Activated effector memory CD4-positive, alpha-beta T cell treated with Interleukin-2 at 50 U/mL for 16 hours (primary cell): ENCODE results near the gene CPPED1.

Experiments
- DNase-seq: peaks from one replicate; pipeline ENCODE4 v3.0.0-alpha.2; 2020

CPPED1 gene

DNA sequence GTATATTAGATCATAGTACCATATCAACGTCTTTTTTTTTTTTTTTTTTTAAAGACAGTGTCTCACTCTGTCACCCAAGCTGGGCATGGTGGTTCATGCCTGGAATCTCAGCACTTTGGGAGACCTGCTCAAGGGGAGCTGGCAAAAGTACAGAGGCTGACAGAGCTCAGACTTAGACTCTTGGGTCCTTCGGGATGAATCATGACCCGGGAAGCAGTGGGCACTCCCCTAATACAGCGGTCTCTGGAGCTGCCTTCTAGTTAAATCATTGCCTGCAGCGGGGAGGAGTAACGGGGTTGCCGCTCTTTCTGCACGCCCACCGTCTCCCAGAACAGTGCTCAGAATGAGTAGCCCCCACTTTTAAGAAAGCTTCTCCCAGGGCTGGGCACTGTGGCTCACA lies 174.4 kb downstream of the CPPED1 start:
- no peak for DNase-seq

DNA sequence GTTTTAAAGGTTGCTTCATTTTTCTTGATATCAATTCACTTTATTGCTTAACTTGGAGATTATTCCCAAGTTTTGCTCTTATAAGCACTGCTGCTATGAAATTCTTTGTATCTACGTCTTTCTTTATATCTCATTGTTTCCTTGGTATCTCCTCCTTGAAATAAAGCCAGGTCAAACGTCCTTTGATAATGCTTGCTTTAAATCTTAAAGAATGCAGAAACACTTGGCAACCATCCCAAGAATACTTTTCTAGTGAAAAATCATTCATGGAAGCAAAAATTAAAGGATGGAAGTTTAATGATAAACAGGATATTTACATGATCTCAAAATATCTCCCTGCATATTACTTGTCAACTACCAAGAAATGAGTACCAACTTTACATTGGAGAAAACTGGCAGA lies 175.2 kb downstream of the CPPED1 start:
- DNase-seq = no peak

DNA sequence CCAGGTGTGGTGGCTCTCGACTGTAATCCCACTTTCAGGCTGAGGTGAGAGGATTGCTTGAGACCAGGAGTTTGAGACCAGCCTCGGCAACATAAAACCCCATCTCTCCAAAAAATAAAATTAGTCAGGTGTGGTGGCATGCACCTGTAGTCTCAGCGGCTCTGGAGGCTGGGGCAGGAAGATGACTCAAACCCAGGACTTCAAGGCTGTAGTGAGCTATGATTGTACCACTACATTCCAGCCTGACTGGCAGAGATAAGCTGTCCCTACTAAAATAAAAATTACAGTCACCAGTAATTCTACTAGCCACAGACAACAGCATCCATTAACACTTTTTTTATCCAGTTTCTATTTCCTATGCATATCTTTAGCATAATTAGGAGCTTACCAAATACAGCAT lies 176.3 kb downstream of the CPPED1 start:
- DNase-seq = no peak

DNA sequence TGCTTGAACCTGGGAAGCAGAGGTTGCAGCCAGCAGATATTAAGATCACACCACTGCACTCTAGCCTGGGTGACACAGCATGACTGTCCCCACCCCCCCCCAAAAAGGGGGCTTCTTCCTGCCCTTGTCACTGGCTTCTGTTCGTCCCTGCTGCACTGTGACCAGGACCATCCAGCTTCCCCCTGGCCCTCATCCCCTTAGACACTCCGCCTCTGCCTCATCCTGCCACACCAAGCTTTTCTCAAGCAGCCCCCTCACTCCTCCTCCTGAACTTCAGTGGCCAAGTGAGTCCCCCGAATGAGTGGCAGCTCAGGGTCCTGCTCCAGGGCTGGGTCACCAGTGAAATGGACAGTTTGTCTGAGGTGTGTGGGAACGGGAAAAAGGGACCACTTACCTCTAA lies 177.3 kb downstream of the CPPED1 start:
- no peak for DNase-seq

DNA sequence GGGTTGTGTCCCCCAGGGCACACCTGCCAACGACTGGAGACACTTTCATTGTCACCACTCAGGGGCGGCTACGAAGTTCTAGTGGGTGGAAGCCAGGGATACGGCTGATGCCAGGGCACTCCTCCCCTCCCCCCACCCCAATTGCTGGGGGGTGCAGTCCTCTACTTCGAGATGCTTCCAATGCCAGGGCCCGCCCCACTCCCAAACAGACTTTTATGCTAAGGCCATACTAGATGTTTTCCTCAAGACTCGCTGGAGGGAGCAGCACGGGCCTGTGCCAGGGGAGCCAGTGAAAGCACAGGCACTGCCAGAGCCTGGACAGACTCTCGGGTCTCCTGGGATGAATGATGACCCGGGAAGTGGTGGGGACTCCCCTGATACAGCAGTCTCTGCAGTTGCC lies 178.0 kb downstream of the CPPED1 start:
- DNase-seq = no peak

DNA sequence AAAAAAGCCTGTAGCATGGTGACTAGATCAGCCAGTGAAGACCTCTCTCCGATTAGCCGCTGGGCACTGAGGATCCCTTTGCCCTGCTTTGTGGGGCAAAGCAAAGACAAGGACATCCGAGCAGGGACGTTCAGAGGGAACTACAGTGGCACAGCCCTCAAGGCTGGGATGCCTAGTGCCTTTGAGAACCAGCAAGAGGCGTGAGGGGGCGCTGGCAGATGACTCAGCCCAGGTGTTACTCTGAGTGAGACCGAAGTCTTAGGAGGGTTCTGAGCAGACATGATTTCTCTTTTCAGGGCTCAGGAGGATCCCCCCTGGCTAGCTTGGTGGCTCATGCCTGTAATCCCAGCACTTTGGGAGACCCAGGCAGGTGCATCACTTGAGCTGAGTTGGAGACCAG lies 178.6 kb downstream of the CPPED1 start:
- no peak for DNase-seq

DNA sequence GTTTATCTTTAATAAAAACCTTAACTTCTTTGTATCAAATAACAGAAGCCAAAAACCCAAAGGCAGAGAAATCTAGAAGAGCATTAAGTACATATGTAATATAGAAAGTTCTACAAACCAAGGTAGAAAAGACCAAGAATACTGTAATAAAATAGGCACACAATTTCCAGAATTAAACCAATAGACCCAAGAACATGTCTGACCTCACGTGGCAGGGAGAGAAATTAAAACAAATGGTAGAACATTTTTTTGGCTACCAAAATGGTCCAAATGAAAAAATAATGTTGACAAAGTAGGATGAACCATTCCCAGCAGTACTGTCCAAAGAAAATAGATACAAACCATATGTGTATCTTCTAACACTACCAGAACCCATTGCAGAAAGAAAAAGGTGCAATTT lies 183.5 kb downstream of the CPPED1 start:
- DNase-seq = no peak

DNA sequence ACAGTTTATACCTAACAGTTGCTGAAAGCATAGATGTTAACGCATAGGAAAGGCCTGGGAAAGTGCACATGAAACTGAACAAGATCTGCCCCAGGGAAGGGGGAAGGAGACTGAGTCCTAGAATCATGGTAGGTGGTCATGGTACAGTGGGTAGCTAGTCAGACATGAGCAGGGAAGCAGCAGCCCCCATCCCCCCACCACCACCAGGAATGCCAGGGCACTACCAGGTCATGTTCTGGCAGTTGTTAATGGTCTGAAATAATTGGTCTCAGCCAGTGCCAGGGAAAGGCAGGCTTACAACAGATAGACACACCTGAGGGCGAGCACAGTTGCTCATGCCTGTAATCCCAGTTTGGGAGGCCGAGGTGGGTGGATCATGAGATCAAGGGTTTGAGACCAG lies 185.2 kb downstream of the CPPED1 start:
- DNase-seq = no peak

DNA sequence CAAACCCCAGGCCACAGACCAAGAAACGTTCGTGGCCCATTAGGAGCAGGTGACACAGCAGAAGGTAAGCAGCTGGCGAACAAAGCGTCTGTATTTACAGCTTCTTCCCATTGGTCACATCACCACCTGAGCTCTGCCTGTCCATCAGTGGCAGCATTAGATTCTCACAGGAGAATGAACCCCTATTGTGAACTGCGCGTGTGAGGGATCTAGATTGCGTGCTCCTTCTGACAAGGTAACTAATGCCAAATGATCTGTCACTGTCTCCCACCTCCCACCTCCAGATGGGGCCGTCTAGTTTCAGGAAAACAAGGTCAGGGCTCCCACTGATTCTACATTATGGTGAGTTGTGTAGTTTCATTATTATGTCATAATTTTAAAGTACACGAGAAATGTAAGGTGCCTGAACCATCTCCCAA lies 186.3 kb downstream of the CPPED1 start:
- DNase-seq = no peak

DNA sequence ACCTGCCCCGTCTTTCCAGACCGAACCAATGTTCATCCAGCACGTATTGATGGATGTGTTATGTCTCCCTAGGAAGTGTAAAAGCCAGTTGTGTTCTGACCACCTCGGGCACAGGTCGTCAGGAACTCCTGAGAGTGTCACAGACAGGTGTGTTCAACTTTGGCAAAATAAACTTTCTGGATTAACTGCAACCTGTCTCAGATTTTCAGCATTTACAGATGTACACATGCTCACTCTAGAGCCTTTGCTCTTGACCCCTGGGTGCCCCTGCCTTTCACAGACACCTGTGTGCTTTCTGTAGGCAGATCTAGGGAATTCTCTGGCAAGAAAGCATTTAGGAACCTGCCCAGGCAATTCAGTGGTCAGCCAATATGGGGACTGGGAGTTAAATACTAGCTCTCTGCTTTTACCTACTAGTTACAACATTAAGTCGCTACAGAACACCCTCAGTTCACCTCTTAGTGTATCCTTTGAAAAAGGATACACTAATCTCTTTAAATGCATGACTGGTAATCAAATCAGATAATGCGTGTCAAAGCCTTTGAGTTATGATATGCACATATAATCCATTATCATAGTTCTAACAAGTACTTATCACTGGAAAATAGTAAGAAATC lies 188.9 kb downstream of the CPPED1 start:
- DNase-seq = no peak

DNA sequence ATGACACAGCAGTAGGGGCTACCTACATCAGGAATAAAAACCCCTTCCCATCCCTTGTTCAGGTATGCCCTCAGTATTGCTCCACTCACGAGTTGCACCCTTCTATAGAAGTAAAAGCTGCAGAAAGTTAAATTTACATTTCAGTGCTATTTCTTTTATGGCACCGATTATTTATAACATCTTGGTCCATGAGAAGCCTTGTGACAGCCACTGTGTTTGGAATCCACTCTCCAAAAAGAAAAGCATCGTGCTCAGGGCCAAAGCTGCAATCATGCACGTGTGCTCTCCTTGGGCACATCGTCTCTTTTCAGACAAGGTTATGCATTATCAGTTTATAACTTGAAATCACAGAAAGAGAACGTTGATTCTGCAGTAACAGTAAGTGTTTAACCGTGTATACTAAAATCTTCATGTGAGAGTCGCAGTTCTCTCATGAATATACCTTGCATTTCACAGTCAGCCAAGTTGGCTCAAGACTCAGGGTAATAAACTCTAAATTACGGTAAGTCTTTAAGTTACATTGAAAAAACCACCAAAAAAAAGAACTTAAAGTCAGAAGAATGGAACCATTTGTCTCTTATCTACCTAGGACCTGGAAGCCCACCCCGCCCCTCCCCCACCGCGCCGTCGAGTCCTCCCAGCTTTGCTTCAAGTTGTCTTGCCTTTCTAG lies 189.6 kb downstream of the CPPED1 start:
- no peak for DNase-seq

DNA sequence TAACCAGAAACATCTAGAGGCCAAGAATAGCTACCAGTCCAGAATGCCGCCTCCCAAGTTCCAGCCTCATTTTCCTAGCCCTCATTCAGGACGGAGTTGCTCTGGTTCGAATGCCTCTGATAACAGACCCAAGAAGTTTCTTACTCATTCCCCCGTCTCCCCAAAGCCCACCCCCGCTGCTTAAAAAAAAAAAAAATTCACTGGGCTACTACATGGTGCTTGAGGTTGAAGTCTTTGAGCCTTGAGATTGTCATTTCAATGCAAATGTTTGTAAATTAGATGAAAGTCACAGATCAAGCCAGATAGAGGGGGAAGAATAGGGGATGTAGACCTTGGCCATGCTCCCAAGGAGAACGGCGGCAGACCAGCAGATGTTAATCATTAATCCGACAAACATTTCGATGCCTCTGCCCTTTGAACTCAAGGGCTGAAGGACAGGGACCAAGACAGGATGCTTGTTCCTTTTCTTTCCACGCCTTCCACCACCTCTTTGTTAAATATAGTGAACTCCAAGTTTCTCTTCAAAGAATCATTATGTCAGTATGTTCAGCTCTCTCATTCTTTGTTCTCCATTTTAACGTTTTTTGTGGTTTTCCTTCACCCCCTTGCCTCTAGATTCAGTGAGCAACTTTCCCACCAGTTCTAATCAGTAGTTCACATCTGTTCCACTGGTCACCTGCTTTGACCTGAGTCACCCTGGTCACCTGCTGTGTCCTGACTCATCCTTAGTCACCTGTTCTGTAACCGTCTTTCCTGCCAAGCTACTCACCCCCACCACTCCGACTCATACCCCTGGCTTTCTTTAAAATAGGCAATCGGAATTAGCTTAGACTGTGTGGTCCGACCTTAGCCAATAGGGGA lies 190.3 kb downstream of the CPPED1 start:
- no peak for DNase-seq

DNA sequence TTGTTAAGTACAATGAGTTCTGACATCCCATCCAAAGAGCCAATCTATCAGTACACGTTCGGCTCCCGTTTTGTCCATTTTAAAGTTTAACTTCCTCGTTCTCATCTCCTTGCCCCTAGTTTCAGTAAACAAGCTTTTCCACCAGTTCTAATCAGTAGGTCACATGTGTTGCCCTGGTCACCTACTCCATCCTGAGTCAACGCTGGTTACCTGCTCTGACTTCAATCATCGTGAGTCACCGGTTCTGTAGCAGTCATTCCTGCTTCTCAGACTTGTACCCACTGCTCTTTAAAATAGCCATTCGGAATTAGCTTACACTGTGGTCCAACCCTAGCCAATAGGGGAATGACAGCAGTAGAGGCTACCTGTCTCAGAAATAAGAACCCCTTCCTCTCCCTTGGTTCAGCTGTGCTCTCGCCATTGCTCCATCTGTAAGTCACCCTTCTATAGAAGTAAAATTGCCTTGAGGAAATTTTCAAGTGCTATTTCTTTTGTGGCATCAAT lies 191.0 kb downstream of the CPPED1 start:
- DNase-seq = no peak

DNA sequence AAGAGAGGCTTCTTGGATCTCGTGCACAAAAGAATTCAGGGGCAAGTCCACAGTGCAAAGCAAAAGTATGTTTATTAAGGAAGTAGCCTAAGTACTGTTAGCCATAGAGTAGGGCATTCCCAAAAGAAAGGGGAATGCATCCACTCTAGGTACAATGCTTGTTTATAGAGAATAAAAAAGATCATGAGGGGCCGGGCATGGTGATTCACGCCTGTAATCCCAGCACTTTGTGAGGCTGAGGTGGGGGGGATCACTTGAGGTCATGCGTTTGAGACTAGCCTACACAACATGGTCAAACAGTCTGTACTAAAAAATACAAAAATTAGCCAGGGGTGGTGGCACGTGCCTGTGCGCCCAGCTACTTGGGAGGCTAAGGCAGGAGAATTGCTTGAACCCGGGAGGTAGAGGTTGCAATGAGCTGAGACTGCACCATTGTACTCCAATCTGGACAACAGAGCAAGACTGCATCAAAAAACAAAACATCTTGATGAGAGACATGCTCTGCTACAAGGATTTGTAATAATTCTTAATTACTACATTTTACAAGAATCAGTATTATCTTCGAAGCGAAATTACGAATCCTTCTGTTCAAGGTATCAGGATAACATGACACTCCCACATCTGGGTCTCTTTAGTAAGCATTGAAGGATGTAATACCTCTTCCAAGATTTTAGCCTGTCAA lies 191.6 kb downstream of the CPPED1 start:
- DNase-seq = no peak

DNA sequence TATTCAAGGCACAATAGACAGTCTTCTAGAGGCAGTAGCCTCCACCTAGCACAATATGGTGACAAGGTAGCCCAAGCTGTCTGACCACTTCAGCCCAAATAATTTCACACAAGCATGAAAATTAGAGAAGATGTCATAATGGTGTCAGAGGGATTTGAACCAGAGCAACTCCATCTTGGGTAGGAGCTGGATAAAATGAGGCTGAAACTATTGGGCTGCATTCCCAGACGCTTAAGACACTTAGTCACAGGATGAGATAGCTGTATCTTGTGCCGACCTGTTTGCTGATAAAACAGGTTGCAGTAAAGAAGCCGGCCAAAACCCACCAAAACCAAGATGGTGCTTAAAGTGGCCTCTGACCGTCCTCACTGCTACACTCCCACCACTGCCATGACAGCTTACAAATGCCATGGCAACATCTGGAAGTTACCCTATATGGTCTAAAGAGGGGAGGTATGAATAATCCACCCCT lies 192.6 kb downstream of the CPPED1 start:
- DNase-seq = no peak

DNA sequence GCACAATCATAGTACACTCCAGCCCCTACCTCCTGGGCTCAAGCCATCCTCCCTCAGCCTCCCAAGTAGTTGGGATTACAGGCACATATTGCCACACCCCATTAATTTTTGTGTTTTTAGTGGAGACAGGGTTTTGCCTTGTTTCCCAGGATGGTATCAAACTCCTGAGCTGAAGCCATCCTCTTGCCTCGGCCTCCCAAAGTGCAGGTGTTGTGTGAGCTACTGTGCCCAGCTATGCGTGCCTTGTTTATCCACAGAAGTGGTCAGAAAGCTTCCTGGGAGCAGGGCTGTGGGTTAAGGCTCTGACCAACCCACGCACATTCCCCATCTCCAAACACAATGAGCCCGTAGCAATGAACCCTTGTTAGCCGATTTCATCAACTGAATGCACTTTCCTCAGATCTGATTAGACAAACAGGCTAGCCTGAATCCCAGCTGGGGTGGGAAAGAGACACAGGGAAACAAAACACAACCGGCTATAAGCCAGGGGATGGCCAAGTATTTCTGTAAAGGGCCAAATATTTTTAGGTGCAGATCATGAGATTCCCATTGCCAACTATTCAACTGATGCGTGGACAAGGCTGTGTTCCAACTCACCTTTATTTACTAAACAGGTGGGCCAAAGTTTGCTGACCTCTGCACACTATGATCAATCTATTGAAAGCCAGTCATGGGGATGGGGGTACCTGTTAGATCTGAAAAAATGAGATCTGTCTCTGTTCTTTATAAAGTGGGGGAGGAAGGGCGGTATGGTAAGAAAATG lies 193.6 kb downstream of the CPPED1 start:
- no peak for DNase-seq
